ENCODE measurements around the gene OTOG. TPM values are rescaled to one million over a fixed set of nuclear protein-coding genes. Genes with fewer than 3 reads are reported as not detected.

Gene OTOG
- total RNA-seq, 1 donor from 2014 or later: not detected

DNA sequence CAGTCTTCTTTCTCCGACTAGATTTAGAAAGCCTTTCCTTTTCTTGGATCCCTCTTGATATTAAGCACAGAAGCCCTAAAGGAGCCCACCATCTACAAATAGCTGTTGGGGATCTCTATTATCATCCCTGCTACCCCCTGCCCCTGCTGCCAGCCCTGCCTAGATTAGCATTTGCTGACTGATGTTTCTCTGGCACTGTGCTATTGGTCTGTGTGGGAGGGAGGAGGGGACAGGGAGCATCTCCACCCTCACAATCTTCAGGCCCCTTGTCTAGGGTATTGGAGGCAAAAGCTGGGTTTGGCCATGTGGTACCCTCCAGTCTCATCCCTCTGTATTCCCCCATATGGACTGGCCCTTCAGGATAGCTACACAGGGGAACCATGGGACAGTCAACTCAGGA, 9.0 kb upstream of the OTOG start:
- Mint-ChIP-seq H3K4me1 (ENCODE audit: low read depth, unreplicated experiment) (no peaks in the 10 kb centered on the region), H3K36me3 (ENCODE audit: unreplicated experiment) (no peaks in the 10 kb centered on the region), H3K9me3 (ENCODE audit: unreplicated experiment) (peaks cover 2% of the 10 kb centered on the region), H3K4me3 (ENCODE audit: unreplicated experiment) (no peak overlapping the region), H3K27ac (ENCODE audit: unreplicated experiment) (no peak overlapping the region), H3K27me3 (ENCODE audit: unreplicated experiment) (peaks cover 7% of the 10 kb centered on the region)
- TF ChIP-seq, protein P1, sequence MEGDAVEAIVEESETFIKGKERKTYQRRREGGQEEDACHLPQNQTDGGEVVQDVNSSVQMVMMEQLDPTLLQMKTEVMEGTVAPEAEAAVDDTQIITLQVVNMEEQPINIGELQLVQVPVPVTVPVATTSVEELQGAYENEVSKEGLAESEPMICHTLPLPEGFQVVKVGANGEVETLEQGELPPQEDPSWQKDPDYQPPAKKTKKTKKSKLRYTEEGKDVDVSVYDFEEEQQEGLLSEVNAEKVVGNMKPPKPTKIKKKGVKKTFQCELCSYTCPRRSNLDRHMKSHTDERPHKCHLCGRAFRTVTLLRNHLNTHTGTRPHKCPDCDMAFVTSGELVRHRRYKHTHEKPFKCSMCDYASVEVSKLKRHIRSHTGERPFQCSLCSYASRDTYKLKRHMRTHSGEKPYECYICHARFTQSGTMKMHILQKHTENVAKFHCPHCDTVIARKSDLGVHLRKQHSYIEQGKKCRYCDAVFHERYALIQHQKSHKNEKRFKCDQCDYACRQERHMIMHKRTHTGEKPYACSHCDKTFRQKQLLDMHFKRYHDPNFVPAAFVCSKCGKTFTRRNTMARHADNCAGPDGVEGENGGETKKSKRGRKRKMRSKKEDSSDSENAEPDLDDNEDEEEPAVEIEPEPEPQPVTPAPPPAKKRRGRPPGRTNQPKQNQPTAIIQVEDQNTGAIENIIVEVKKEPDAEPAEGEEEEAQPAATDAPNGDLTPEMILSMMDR (IDR thresholded peaks at IDR 0.05; ENCODE audit: partially characterized antibody, unreplicated experiment): no peak
- no peak for DNase-seq

DNA sequence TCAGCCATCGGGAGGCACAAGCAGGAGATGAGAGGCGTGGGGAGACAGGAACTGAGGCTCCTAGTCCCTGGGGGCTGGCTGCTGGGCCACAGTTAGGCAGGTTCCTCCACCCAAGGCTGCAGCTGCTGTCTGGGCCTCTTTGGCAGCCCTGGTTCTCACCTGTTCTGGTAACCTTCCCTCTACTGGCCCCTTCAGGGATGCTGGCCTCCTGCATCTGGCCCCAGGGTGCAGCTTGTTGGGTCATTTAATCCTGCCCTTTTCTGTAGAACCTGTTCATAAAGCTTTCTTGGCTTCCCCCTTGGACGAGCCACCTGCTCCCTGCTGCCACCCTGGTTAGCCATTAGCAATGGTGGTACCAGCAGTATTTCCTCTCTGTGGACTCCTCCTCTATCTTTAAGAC, 8.3 kb upstream of the OTOG start:
- Mint-ChIP-seq H3K4me1 (ENCODE audit: low read depth, unreplicated experiment) (no peaks in the 10 kb centered on the region), H3K4me3 (ENCODE audit: unreplicated experiment) (no peak overlapping the region), H3K27me3 (ENCODE audit: unreplicated experiment) (peaks cover 7% of the 10 kb centered on the region), H3K36me3 (ENCODE audit: unreplicated experiment) (no peaks in the 10 kb centered on the region), H3K9me3 (ENCODE audit: unreplicated experiment) (peaks cover 2% of the 10 kb centered on the region), H3K27ac (ENCODE audit: unreplicated experiment) (no peak overlapping the region)
- TF ChIP-seq, protein P1 (IDR thresholded peaks at IDR 0.05; ENCODE audit: partially characterized antibody, unreplicated experiment): no peak
- no peak for DNase-seq

DNA sequence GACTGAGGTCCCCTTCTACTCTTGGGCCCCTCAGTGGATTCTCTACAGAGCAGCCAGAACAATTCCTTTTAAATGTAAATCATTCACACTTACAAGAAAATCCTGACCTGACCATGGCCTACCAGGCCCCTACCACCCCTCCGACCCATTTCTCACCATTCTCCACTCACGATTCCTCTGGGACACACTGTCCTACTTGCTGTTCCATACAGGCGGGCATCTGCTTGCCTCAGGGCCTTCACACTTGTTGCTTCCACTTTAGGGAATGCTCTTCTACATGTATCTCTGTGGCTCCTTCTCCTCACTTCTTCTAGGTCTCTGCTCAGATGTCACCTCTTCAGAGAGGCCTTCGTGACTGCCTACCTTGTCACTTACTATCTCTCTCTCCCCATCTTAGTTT, 6.3 kb upstream of the OTOG start:
- no peaks in the 10 kb centered on the region for H3K36me3 Mint-ChIP-seq (ENCODE audit: unreplicated experiment)
- TF ChIP-seq, protein P1 (IDR thresholded peaks at IDR 0.05; ENCODE audit: partially characterized antibody, unreplicated experiment): no peak
- peaks cover 3% of the 10 kb centered on the region for H3K9me3 Mint-ChIP-seq (ENCODE audit: unreplicated experiment)
- no peak overlapping the region for H3K4me3 Mint-ChIP-seq (ENCODE audit: unreplicated experiment)
- H3K27ac Mint-ChIP-seq (ENCODE audit: unreplicated experiment): no peak overlapping the region
- H3K27me3 Mint-ChIP-seq (ENCODE audit: unreplicated experiment): peaks cover 13% of the 10 kb centered on the region
- no peaks in the 10 kb centered on the region for H3K4me1 Mint-ChIP-seq (ENCODE audit: low read depth, unreplicated experiment)
- DNase-seq: no peak

DNA sequence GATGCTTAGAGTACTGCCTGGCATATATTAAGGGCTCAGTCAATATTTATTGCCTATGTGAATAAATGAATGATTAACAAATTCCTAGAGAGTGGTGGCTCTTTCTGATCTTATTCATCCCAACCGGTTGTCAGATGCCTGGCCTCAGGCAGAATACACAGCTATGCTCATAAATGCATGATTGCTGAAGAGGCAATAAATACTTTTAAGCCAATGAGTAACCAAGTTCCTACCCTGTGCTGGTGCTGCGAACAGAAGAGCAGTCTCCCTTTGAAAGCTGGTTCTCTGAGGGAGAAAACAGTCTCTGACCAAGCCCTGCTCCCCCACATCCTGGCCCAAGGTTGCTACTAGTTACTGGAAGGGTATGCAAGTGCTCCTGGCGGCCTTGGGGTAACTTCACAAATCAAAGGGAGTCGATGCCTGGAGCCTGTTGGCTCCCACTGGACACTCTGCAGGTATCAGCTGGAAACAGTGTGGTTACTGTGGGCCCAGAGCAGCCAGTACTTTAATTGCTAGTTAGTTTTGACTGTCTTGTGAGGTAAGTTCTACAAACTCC, 5.7 kb upstream of the OTOG start:
- TF ChIP-seq, protein P1 (IDR thresholded peaks at IDR 0.05; ENCODE audit: partially characterized antibody, unreplicated experiment): no peak
- no peak for DNase-seq
- no peaks in the 10 kb centered on the region for H3K36me3 Mint-ChIP-seq (ENCODE audit: unreplicated experiment)
- no peaks in the 10 kb centered on the region for H3K4me1 Mint-ChIP-seq (ENCODE audit: low read depth, unreplicated experiment)
- H3K4me3 Mint-ChIP-seq (ENCODE audit: unreplicated experiment): no peak overlapping the region
- H3K9me3 Mint-ChIP-seq (ENCODE audit: unreplicated experiment): peaks cover 3% of the 10 kb centered on the region
- H3K27me3 Mint-ChIP-seq (ENCODE audit: unreplicated experiment): peaks cover 13% of the 10 kb centered on the region
- H3K27ac Mint-ChIP-seq (ENCODE audit: unreplicated experiment): no peak overlapping the region

DNA sequence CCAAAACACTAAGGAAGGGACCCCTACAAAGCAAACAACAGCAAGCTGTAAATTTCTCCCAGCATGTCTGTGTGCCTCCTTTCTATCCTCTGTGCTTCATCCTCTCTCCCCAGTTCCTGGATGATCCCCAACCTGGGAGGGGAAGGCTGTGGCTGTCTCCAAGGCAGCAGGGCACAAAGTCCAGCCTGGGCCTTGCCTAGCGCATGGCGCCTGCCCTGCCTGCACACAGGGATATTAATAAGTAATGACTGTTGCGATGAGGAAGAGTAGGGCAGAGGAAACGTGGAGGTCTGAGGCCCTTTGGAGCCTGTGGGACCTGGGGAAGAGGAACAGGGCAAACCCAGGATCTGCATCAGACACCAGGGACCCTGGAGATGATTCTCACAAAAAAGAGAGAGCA, 4.8 kb upstream of the OTOG start:
- Mint-ChIP-seq H3K4me1 (ENCODE audit: low read depth, unreplicated experiment) (no peaks in the 10 kb centered on the region), H3K9me3 (ENCODE audit: unreplicated experiment) (peaks cover 3% of the 10 kb centered on the region), H3K4me3 (ENCODE audit: unreplicated experiment) (no peak overlapping the region), H3K27ac (ENCODE audit: unreplicated experiment) (no peak overlapping the region), H3K27me3 (ENCODE audit: unreplicated experiment) (peaks cover 12% of the 10 kb centered on the region), H3K36me3 (ENCODE audit: unreplicated experiment) (no peaks in the 10 kb centered on the region)
- DNase-seq: no peak
- TF ChIP-seq, protein P1 (IDR thresholded peaks at IDR 0.05; ENCODE audit: partially characterized antibody, unreplicated experiment): no peak

Measured in glutamatergic neuron (in vitro differentiated cells).